ENCODE data around the gene CSH2. TPM values are rescaled to one million over a fixed set of nuclear protein-coding genes. Genes with fewer than 3 reads are reported as not detected.
"Not testable (repeated sequence)": the region's sequence is repeated elsewhere in the genome, so short reads cannot be mapped to it uniquely, and the experiment has no call there.

CSH2 gene
- total RNA-seq, 2 experiments from 2014 or later, result not detected

GRCh38 chr17:63853260-63853659, 20.2 kb downstream of the CSH2 start:
- H3K27ac Mint-ChIP-seq, result no peak overlapping the region
- POLR2A ChIA-PET, result no interaction called here
- H3K9me3 Mint-ChIP-seq (ENCODE audit: low read depth), result peaks cover under 1% of the 10 kb centered on the region
- intact Hi-C loops (cut with DNase I, micrococcal nuclease), result no loop called here
- CTCF ChIA-PET, result interaction anchor here (1.0 to 4.2 kb wide), 2 partner anchors 12 to 176 kb away, joined by 3 to 22 read pairs; no protein-coding TSS in a partner anchor
- no peak for ATAC-seq
- no peaks in the 10 kb centered on the region for H3K27me3 Mint-ChIP-seq
- DNase-seq, result no peak
- peaks cover 8% of the 10 kb centered on the region for H3K4me1 Mint-ChIP-seq
- H3K4me3 Mint-ChIP-seq, result no peak overlapping the region
- peaks cover under 1% of the 10 kb centered on the region for H3K36me3 Mint-ChIP-seq (ENCODE audit: low read depth)

GRCh38 chr17:63850401-63850800, 23.1 kb downstream of the CSH2 start:
- CTCF ChIA-PET, result interaction anchor here (1.2 to 2.9 kb wide), 3 partner anchors 9 to 193 kb away, joined by 3 to 19 read pairs (median 7); no protein-coding TSS in a partner anchor
- H3K27me3 Mint-ChIP-seq, result no peaks in the 10 kb centered on the region
- H3K4me3 Mint-ChIP-seq, result no peak overlapping the region
- no peak overlapping the region for H3K27ac Mint-ChIP-seq
- intact Hi-C loops (cut with DNase I, micrococcal nuclease), result no loop called here
- H3K36me3 Mint-ChIP-seq (ENCODE audit: low read depth), result peaks cover 3% of the 10 kb centered on the region
- H3K4me1 Mint-ChIP-seq, result peaks cover 17% of the 10 kb centered on the region
- ATAC-seq, result no peak
- H3K9me3 Mint-ChIP-seq (ENCODE audit: low read depth), result peaks cover 4% of the 10 kb centered on the region
- POLR2A ChIA-PET, result no interaction called here
- no peak for DNase-seq

GRCh38 chr17:63848834-63849689, 24.4 kb downstream of the CSH2 start:
- CTCF ChIA-PET, result interaction anchor here (0.6 to 2.9 kb wide), 22 partner anchors 10 to 1185 kb away, joined by 3 to 19 read pairs (median 3); partner anchors contain the start of gene MAP3K3
- peaks cover 4% of the 10 kb centered on the region for H3K9me3 Mint-ChIP-seq (ENCODE audit: low read depth)
- peak overlapping the region; percentile 93 for H3K27ac Mint-ChIP-seq
- intact Hi-C loops (cut with DNase I, micrococcal nuclease), result loop anchor here in 1 of 2 experiments (2.0 kb wide), 1 partner anchor 298 kb away; no protein-coding TSS in a partner anchor
- peak overlapping the region; percentile 43 for H3K4me3 Mint-ChIP-seq
- DNase-seq (peak; percentile 99), ATAC-seq (peak; percentile 95)
- POLR2A ChIA-PET, result interaction anchor here (0.7 to 1.9 kb wide), 4 partner anchors 25 to 231 kb away, joined by 3 to 10 read pairs (median 6); partner anchors contain the start of genes CCDC47, DDX42 and ICAM2
- no peaks in the 10 kb centered on the region for H3K27me3 Mint-ChIP-seq
- H3K4me1 Mint-ChIP-seq, result peaks cover 20% of the 10 kb centered on the region
- H3K36me3 Mint-ChIP-seq (ENCODE audit: low read depth), result peaks cover 3% of the 10 kb centered on the region

- peaks cover 3% of the 10 kb centered on the region for H3K36me3 Mint-ChIP-seq (ENCODE audit: low read depth)
- ATAC-seq, result no peak
- peaks cover 26% of the 10 kb centered on the region for H3K4me1 Mint-ChIP-seq
- peak overlapping the region; percentile 76 for H3K27ac Mint-ChIP-seq
- H3K27me3 Mint-ChIP-seq, result no peaks in the 10 kb centered on the region
- H3K4me3 Mint-ChIP-seq, result peak overlapping the region; percentile 6
- CTCF ChIA-PET, result interaction anchor here (0.7 to 2.9 kb wide), 6 partner anchors 12 to 236 kb away, joined by 3 to 19 read pairs (median 4); no protein-coding TSS in a partner anchor
- intact Hi-C loops (cut with DNase I, micrococcal nuclease), result loop anchor here in 1 of 2 experiments (2.0 kb wide), 1 partner anchor 299 kb away; no protein-coding TSS in a partner anchor
- POLR2A ChIA-PET, result interaction anchor here (0.6 to 1.9 kb wide), 3 partner anchors 9 to 286 kb away, joined by 3 to 10 read pairs (median 4); partner anchors contain the start of genes CCDC47 and DDX42
- peaks cover 4% of the 10 kb centered on the region for H3K9me3 Mint-ChIP-seq (ENCODE audit: low read depth)
- DNase-seq, result no peak
These were observed 25.8 kb downstream of the CSH2 start for GRCh38 chr17:63847525-63848249.

- Mint-ChIP-seq H3K27ac (no peak overlapping the region), H3K4me3 (no peak overlapping the region), H3K36me3 (ENCODE audit: low read depth) (peaks cover 16% of the 10 kb centered on the region), H3K27me3 (no peaks in the 10 kb centered on the region), H3K9me3 (ENCODE audit: low read depth) (peaks cover 4% of the 10 kb centered on the region), H3K4me1 (peaks cover 34% of the 10 kb centered on the region)
- no peak for ATAC-seq
- ChIA-PET POLR2A (no interaction called here), CTCF (interaction anchor here (0.6 to 3.0 kb wide), 4 partner anchors 20 to 1918 kb away, joined by 3 to 10 read pairs (median 3); no protein-coding TSS in a partner anchor)
- intact Hi-C loops (cut with DNase I, micrococcal nuclease), result no loop called here
- DNase-seq, result no peak
These were observed 28.0 kb downstream of the CSH2 start for GRCh38 chr17:63845509-63845908.

GRCh38 chr17:63843910-63844677, 29.4 kb downstream of the CSH2 start:
- DNase-seq (no peak), ATAC-seq (no peak)
- H3K27ac Mint-ChIP-seq, result peak overlapping the region; percentile 94
- peaks cover 16% of the 10 kb centered on the region for H3K36me3 Mint-ChIP-seq (ENCODE audit: low read depth)
- H3K4me1 Mint-ChIP-seq, result peaks cover 41% of the 10 kb centered on the region
- CTCF ChIA-PET, result interaction anchor here (0.6 to 3.0 kb wide), 7 partner anchors 10 to 83 kb away, joined by 3 to 10 read pairs (median 4); partner anchors contain the start of gene FTSJ3
- peak overlapping the region; percentile 98 for H3K4me3 Mint-ChIP-seq
- intact Hi-C loops (cut with DNase I, micrococcal nuclease), result loop anchor here (1.0 to 5.0 kb wide), 15 partner anchors 17 to 819 kb away; partner anchors contain the start of genes CCDC47 (in 2 of the 2), ERN1 (in 2 of the 2), FTSJ3 (in 2 of the 2) and PSMC5 (in 2 of the 2)
- POLR2A ChIA-PET, result interaction anchor here (0.6 to 1.8 kb wide), 5 partner anchors 11 to 70 kb away, joined by 4 to 20 read pairs (median 5); partner anchors contain the start of genes CCDC47 and DDX42
- peaks cover 4% of the 10 kb centered on the region for H3K9me3 Mint-ChIP-seq (ENCODE audit: low read depth)
- H3K27me3 Mint-ChIP-seq, result no peaks in the 10 kb centered on the region

- DNase-seq (peak; percentile 52), ATAC-seq (peak; percentile 13)
- peaks cover 16% of the 10 kb centered on the region for H3K36me3 Mint-ChIP-seq (ENCODE audit: low read depth)
- H3K9me3 Mint-ChIP-seq (ENCODE audit: low read depth); H3K27me3 Mint-ChIP-seq: not testable (repeated sequence)
- intact Hi-C loops (cut with DNase I, micrococcal nuclease), result loop anchor here (1.0 to 5.0 kb wide), 15 partner anchors 16 to 819 kb away; partner anchors contain the start of genes CCDC47 (in 2 of the 2), ERN1 (in 2 of the 2), FTSJ3 (in 2 of the 2) and PSMC5 (in 2 of the 2)
- H3K27ac Mint-ChIP-seq, result peak overlapping the region; percentile 94
- H3K4me3 Mint-ChIP-seq, result peak overlapping the region; percentile 98
- CTCF ChIA-PET, result interaction anchor here (0.5 to 3.0 kb wide), 8 partner anchors 16 to 173 kb away, joined by 3 to 10 read pairs (median 4); partner anchors contain the start of gene FTSJ3
- POLR2A ChIA-PET, result interaction anchor here (0.6 to 1.8 kb wide), 4 partner anchors 10 to 70 kb away, joined by 4 to 20 read pairs (median 6); partner anchors contain the start of genes CCDC47 and DDX42
- H3K4me1 Mint-ChIP-seq, result peaks cover 42% of the 10 kb centered on the region
These were observed 30.0 kb downstream of the CSH2 start for GRCh38 chr17:63843387-63843888.

- intact Hi-C loops (cut with DNase I, micrococcal nuclease), result loop anchor here (1.0 to 5.0 kb wide), 17 partner anchors 15 to 820 kb away; partner anchors contain the start of genes CCDC47 (in 2 of the 2), ERN1 (in 2 of the 2), FTSJ3 (in 2 of the 2) and PSMC5 (in 2 of the 2)
- H3K4me3 Mint-ChIP-seq, result peak within 1 kb of the TSS; percentile 98
- H3K4me1 Mint-ChIP-seq, result peaks cover 35% of the 10 kb centered on the region
- peak within 1 kb of the TSS; percentile 97 for H3K27ac Mint-ChIP-seq
- ChIA-PET CTCF (interaction anchor here (0.5 to 3.0 kb wide), 10 partner anchors 10 to 174 kb away, joined by 3 to 10 read pairs (median 4); partner anchors contain the start of gene FTSJ3), POLR2A (interaction anchor here (1.4 to 1.8 kb wide), 3 partner anchors 11 to 69 kb away, joined by 4 to 20 read pairs (median 6); partner anchors contain the start of genes CCDC47 and DDX42)
- no peaks in the 10 kb centered on the region for H3K9me3 Mint-ChIP-seq (ENCODE audit: low read depth)
- H3K27me3 Mint-ChIP-seq, result no peaks in the 10 kb centered on the region
- DNase-seq (peak; percentile 100), ATAC-seq (peak; percentile 89)
- H3K36me3 Mint-ChIP-seq (ENCODE audit: low read depth), result peaks cover 12% of the 10 kb centered on the region
These were observed 30.7 kb downstream of the CSH2 start, which contains the start of gene SMARCD2 for GRCh38 chr17:63842540-63843386. Gene SMARCD2 (minus strand): TSS chr17:63842685. CDS start chr17:63842674, 11 bp downstream.

- Mint-ChIP-seq H3K4me3 (peak overlapping the region; percentile 98), H3K36me3 (ENCODE audit: low read depth) (peaks cover 12% of the 10 kb centered on the region), H3K27ac (peak overlapping the region; percentile 97), H3K9me3 (ENCODE audit: low read depth) (no peaks in the 10 kb centered on the region), H3K27me3 (no peaks in the 10 kb centered on the region), H3K4me1 (peaks cover 34% of the 10 kb centered on the region)
- no peak for DNase-seq
- ChIA-PET POLR2A (interaction anchor here (0.8 to 1.2 kb wide), 5 partner anchors 11 to 69 kb away, joined by 3 to 5 read pairs (median 4); partner anchors contain the start of genes CCDC47 and DDX42), CTCF (interaction anchor here (0.5 to 1.6 kb wide), 8 partner anchors 9 to 144 kb away, joined by 3 to 5 read pairs (median 3); no protein-coding TSS in a partner anchor)
- peak; percentile 15 for ATAC-seq
- intact Hi-C loops (cut with DNase I, micrococcal nuclease), result loop anchor here (1.0 to 5.0 kb wide), 10 partner anchors 101 to 821 kb away; partner anchors contain the start of genes CYB561 (in 1 of the 2), DCAF7 (in 1 of the 2), ERN1 (in 1 of the 2) and ICAM2 (in 1 of the 2)
These were observed 31.3 kb downstream of the CSH2 start for GRCh38 chr17:63842173-63842539.

Data from activated CD4-positive, alpha-beta T cell treated with anti-CD3 and anti-CD28 coated beads for 36 hours (primary cell).